HepG2 (cell line): ENCODE results near the gene CIART. TPM values are rescaled to one million over a fixed set of nuclear protein-coding genes. Genes with fewer than 3 reads are reported as not detected.

ENCODE experiments used
- FOXA3 ChIP-seq: IDR thresholded peaks from 2 replicates; pipeline ENCODE4 v1.6.1; 2016; ENCODE audit warnings: missing genetic modification reagents, missing compliant biosample characterization
- ONECUT2 ChIP-seq: sonication (generic); formaldehyde crosslinking; IDR thresholded peaks from 2 replicates; pipeline ENCODE4 v1.4.0; 2020; ENCODE audit warnings: missing genetic modification reagents
- ZMYM3 ChIP-seq: sonication (generic); formaldehyde crosslinking; IDR thresholded peaks from 2 replicates; pipeline ENCODE4 v1.5.1; 2020; ENCODE audit warnings: mild to moderate bottlenecking, missing genetic modification reagents
- ZNF17 ChIP-seq: sonication (generic); formaldehyde crosslinking; IDR thresholded peaks from 2 replicates; pipeline ENCODE4 v1.5.0; 2020; ENCODE audit warnings: mild to moderate bottlenecking, missing genetic modification reagents
- ZNF225 ChIP-seq: sonication (generic); formaldehyde crosslinking; IDR thresholded peaks from 2 replicates; pipeline ENCODE4 v1.4.0; 2020; ENCODE audit warnings: mild to moderate bottlenecking, missing genetic modification reagents
- ZNF230 ChIP-seq: sonication (generic); formaldehyde crosslinking; IDR thresholded peaks from 2 replicates; pipeline ENCODE4 v1.4.0; 2020; ENCODE audit warnings: mild to moderate bottlenecking, missing genetic modification reagents
- polyA plus RNA-seq, 8 experiments: library from polyadenylated mRNA; depleted of rRNA in 3 of 8; stranded (reverse) in 7 of 8; unstranded in 1 of 8; fragments of >200 nt; fragmentation: Illumina TruSeq in 4 of 8; extraction: Trizol in 4 of 8; gene quantifications; 2 replicates each; pipeline versions ENCODE4 v1.2.1 to v1.2.3, GENCODE V29; 2011 to 2016; ENCODE audit warnings: low read depth in 4 of 8, missing spikeins in 1 of 8, mixed read lengths in 1 of 8; ENCODE audit not compliant: insufficient read depth in 1 of 8
- total RNA-seq, 5 experiments: library from RNA; depleted of rRNA; stranded (reverse); fragments of >200 nt; fragmentation: Illumina TruSeq; extraction: Trizol; gene quantifications; 2 replicates each; pipeline ENCODE4 v1.2.3, GENCODE V29; 2016; ENCODE audit warnings: low read depth in 1 of 5
- TF ChIP-seq, protein P1 (sequence below): sonication (generic); formaldehyde crosslinking; IDR thresholded peaks from 2 replicates; pipeline ENCODE4 v1.5.0; 2020; ENCODE audit warnings: mild to moderate bottlenecking, missing genetic modification reagents
- TF ChIP-seq, protein P2 (sequence below): sonication (generic); formaldehyde crosslinking; IDR thresholded peaks from 2 replicates; pipeline ENCODE4 v1.8.1; 2023; ENCODE audit warnings: missing genetic modification reagents, inconsistent platforms, borderline replicate concordance
- TF ChIP-seq, protein P3 (sequence below): IDR thresholded peaks from 2 replicates; pipeline ENCODE4 v1.6.1; 2016; ENCODE audit warnings: low read depth, missing genetic modification reagents, missing compliant biosample characterization
- TF ChIP-seq, protein P4 (sequence below): sonication (generic); formaldehyde crosslinking; IDR thresholded peaks from 2 replicates; pipeline ENCODE4; 2020; ENCODE audit warnings: missing genetic modification reagents, mild to moderate bottlenecking, borderline replicate concordance

CIART gene
- total and polyA plus RNA-seq, 2 of the 13 experiments (the other 11 are each of a cell fraction or from before 2014, with no cell fraction given), result 0.58 TPM; not detected in 1

DNA sequence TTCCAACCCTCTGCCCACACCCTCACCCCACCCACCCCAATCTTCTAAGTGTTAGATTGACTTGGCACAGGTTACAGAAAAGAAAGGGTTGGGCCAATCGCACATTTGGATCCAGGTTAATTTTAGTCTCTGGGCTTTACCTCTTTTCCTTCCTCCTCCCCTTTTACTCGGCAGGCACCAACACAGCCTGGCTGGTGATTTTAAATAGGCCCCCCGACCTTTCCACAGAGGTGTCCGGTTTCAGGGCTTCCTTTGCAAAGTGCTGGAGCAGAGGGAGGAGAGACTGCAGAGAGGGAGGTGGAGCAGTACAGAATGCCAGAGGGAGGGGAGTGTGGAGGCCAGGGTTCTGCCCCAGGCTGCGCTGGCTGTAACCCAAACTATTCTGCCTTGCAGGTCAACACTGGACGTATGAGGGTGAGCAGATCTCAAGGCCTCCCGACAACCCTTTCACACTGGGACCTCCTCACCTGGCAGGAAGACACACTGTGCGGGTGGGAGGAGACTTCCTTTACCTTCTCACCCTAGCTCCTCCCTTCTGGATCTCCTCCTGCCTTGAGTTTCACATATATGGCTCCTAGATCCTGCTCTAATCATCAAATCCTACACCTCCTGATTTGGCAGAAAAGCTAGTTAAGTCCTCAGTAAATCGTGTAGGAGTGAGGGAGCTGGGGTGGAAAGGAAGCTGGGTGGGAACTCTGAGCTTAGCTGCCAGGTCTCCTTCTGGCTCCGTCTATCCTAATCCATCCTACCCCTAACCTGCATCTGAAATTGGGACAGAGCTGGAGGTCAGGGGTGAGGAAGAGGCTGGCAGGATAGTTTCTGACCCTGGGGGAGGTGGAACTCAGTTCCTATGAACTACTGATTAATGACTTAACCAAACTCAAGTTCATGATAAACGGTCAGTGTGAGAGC, 22.3 kb upstream of the CIART start (continued):
- TF ChIP-seq, protein P1, sequence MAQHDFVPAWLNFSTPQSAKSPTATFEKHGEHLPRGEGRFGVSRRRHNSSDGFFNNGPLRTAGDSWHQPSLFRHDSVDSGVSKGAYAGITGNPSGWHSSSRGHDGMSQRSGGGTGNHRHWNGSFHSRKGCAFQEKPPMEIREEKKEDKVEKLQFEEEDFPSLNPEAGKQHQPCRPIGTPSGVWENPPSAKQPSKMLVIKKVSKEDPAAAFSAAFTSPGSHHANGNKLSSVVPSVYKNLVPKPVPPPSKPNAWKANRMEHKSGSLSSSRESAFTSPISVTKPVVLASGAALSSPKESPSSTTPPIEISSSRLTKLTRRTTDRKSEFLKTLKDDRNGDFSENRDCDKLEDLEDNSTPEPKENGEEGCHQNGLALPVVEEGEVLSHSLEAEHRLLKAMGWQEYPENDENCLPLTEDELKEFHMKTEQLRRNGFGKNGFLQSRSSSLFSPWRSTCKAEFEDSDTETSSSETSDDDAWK (CRISPR knock-in tag), result no peak
- TF ChIP-seq ZNF225 (CRISPR knock-in tag) (no peak), ONECUT2 (no peak), ZMYM3 (0 out of 2 replicates have a peak, but pooled peaks have one; percentile 9), ZNF17 (no peak), ZNF230 (CRISPR knock-in tag) (no peak), FOXA3 (0 out of 2 replicates have a peak, but pooled peaks have one; percentile 24)
- TF ChIP-seq, protein P2, sequence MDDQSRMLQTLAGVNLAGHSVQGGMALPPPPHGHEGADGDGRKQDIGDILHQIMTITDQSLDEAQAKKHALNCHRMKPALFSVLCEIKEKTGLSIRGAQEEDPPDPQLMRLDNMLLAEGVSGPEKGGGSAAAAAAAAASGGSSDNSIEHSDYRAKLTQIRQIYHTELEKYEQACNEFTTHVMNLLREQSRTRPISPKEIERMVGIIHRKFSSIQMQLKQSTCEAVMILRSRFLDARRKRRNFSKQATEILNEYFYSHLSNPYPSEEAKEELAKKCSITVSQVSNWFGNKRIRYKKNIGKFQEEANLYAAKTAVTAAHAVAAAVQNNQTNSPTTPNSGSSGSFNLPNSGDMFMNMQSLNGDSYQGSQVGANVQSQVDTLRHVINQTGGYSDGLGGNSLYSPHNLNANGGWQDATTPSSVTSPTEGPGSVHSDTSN (CRISPR knock-in tag), result no peak
- TF ChIP-seq, protein P3, sequence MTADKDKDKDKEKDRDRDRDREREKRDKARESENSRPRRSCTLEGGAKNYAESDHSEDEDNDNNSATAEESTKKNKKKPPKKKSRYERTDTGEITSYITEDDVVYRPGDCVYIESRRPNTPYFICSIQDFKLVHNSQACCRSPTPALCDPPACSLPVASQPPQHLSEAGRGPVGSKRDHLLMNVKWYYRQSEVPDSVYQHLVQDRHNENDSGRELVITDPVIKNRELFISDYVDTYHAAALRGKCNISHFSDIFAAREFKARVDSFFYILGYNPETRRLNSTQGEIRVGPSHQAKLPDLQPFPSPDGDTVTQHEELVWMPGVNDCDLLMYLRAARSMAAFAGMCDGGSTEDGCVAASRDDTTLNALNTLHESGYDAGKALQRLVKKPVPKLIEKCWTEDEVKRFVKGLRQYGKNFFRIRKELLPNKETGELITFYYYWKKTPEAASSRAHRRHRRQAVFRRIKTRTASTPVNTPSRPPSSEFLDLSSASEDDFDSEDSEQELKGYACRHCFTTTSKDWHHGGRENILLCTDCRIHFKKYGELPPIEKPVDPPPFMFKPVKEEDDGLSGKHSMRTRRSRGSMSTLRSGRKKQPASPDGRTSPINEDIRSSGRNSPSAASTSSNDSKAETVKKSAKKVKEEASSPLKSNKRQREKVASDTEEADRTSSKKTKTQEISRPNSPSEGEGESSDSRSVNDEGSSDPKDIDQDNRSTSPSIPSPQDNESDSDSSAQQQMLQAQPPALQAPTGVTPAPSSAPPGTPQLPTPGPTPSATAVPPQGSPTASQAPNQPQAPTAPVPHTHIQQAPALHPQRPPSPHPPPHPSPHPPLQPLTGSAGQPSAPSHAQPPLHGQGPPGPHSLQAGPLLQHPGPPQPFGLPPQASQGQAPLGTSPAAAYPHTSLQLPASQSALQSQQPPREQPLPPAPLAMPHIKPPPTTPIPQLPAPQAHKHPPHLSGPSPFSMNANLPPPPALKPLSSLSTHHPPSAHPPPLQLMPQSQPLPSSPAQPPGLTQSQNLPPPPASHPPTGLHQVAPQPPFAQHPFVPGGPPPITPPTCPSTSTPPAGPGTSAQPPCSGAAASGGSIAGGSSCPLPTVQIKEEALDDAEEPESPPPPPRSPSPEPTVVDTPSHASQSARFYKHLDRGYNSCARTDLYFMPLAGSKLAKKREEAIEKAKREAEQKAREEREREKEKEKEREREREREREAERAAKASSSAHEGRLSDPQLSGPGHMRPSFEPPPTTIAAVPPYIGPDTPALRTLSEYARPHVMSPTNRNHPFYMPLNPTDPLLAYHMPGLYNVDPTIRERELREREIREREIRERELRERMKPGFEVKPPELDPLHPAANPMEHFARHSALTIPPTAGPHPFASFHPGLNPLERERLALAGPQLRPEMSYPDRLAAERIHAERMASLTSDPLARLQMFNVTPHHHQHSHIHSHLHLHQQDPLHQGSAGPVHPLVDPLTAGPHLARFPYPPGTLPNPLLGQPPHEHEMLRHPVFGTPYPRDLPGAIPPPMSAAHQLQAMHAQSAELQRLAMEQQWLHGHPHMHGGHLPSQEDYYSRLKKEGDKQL (CRISPR knock-in tag), result no peak
- TF ChIP-seq, protein P4, sequence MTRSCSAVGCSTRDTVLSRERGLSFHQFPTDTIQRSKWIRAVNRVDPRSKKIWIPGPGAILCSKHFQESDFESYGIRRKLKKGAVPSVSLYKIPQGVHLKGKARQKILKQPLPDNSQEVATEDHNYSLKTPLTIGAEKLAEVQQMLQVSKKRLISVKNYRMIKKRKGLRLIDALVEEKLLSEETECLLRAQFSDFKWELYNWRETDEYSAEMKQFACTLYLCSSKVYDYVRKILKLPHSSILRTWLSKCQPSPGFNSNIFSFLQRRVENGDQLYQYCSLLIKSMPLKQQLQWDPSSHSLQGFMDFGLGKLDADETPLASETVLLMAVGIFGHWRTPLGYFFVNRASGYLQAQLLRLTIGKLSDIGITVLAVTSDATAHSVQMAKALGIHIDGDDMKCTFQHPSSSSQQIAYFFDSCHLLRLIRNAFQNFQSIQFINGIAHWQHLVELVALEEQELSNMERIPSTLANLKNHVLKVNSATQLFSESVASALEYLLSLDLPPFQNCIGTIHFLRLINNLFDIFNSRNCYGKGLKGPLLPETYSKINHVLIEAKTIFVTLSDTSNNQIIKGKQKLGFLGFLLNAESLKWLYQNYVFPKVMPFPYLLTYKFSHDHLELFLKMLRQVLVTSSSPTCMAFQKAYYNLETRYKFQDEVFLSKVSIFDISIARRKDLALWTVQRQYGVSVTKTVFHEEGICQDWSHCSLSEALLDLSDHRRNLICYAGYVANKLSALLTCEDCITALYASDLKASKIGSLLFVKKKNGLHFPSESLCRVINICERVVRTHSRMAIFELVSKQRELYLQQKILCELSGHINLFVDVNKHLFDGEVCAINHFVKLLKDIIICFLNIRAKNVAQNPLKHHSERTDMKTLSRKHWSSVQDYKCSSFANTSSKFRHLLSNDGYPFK (CRISPR knock-in tag), result no peak
